HepG2 (cell line): Measurements from ENCODE around the gene FLACC1. TPM values are rescaled to one million over a fixed set of nuclear protein-coding genes. Genes with fewer than 3 reads are reported as not detected.

Experiments used
- ATAC-seq: fragments of 200-7000 bp; cut with Tn5 transposase; 3 replicates; pipeline ENCODE4 v1.9.1; 2020; ENCODE audit warnings: mild to moderate bottlenecking, moderate library complexity
- BruUV-seq: library from RNA; stranded (reverse); fragments of 400-500 nt; replicated peaks from 2 replicates; lab custom pipeline; 2021; lab: Mats Ljungman, UMichigan
- CTCF ChIA-PET: fragments of 300-600 bp; formaldehyde crosslinking; extraction: SDS; loops from one replicate; lab custom pipeline; 2021; ENCODE audit warnings: low total read pairs, inconsistent platforms, low intra/inter-chr PET ratio; lab: Yijun Ruan, JAX
- POLR2A ChIA-PET: fragments of 350-600 bp; sonication (Branson Sonifier 250); formaldehyde crosslinking; loops from one replicate; lab custom pipeline; 2020; ENCODE audit warnings: antibody characterized with exemption, inconsistent platforms; lab: Yijun Ruan, JAX
- DNase-seq: peaks from one replicate; pipeline ENCODE4 v3.0.0-alpha.2; 2015; ENCODE audit warnings: low spot score
- FAIRE-seq: peaks from 3 replicates; lab custom pipeline; 2011; peaks lifted over from hg19 to GRCh38; lab: Jason Lieb, UNC
- H2AFZ ChIP-seq: one replicate; pipeline ENCODE4 v1.6.1; 2011; ENCODE audit warnings: low read length, inconsistent platforms
- H3K27ac ChIP-seq: fragments of 300-600 bp; 3 replicates; pipeline ENCODE4 v1.8.0; 2011; ENCODE audit warnings: mixed run types, mild to moderate bottlenecking, mixed read lengths, low read length, inconsistent platforms; ENCODE audit not compliant: insufficient read depth; ENCODE audit errors: extremely low read length
- H3K27me3 ChIP-seq, 2 experiments: fragments of 200-600 bp in 1 of 2; 2 replicates in 1 of 2; 3 replicates in 1 of 2; pipeline versions ENCODE4 v1.6.0 to v1.8.0; 2011; ENCODE audit warnings: low read length in 2 of 2, mild to moderate bottlenecking in 2 of 2, moderate library complexity in 2 of 2, inconsistent platforms in 1 of 2; ENCODE audit not compliant: insufficient read depth in 2 of 2, control insufficient read depth in 1 of 2
- H3K36me3 ChIP-seq, 2 experiments: fragments of 200-600 bp in 1 of 2; replicated peaks in 1 of 2; 2 replicates in 1 of 2; 3 replicates in 1 of 2; pipeline versions ENCODE4 v1.5.1 to v1.8.0; 2011; ENCODE audit warnings: low read length in 2 of 2, inconsistent platforms in 1 of 2; ENCODE audit not compliant: insufficient read depth in 2 of 2, control insufficient read depth in 1 of 2
- H3K4me1 ChIP-seq: 2 replicates; pipeline ENCODE4 v1.5.1; 2012; ENCODE audit warnings: low read length, inconsistent platforms; ENCODE audit not compliant: insufficient read depth
- H3K4me2 ChIP-seq: 2 replicates; pipeline ENCODE4 v1.6.0; 2011; ENCODE audit warnings: low read depth, low read length, inconsistent platforms
- H3K4me3 ChIP-seq, 3 experiments: fragments of 200-600 bp in 1 of 3; sonication (generic), shearing (Covaris generic) in 1 of 3; replicated peaks in 1 of 3; 2 replicates each; pipeline ENCODE4 v1.5.1; 2011 to 2016; ENCODE audit warnings: low read length in 3 of 3, inconsistent platforms in 2 of 3, low read depth in 2 of 3, mild to moderate bottlenecking in 2 of 3, control low read depth in 1 of 3, mixed read lengths in 1 of 3; ENCODE audit not compliant: insufficient read depth in 1 of 3
- H3K79me2 ChIP-seq: one replicate; pipeline ENCODE4 v1.6.1; 2011; ENCODE audit warnings: low read length, inconsistent platforms; ENCODE audit not compliant: insufficient read depth
- H3K9ac ChIP-seq: 2 replicates; pipeline ENCODE4 v1.6.0; 2011; ENCODE audit warnings: mild to moderate bottlenecking, low read depth, low read length, inconsistent platforms; ENCODE audit not compliant: insufficient read depth
- H3K9me3 ChIP-seq: 2 replicates; pipeline ENCODE4 v1.5.1; 2012; ENCODE audit warnings: mild to moderate bottlenecking, low read length
- H4K20me1 ChIP-seq: 2 replicates; pipeline ENCODE4 v1.6.0; 2011; ENCODE audit warnings: inconsistent platforms, mild to moderate bottlenecking, low read length, moderate library complexity; ENCODE audit not compliant: insufficient read depth
- CAMTA2 ChIP-seq: sonication (generic); formaldehyde crosslinking; IDR thresholded peaks from 2 replicates; pipeline ENCODE4 v1.4.0; 2020; ENCODE audit warnings: mild to moderate bottlenecking, missing genetic modification reagents, borderline replicate concordance
- CHD4 ChIP-seq: fragments of 200-600 bp; sonication (generic); IDR thresholded peaks from 2 replicates; pipeline ENCODE4 v1.7.0; 2017; ENCODE audit warnings: mild to moderate bottlenecking, low read length, borderline replicate concordance
- CREB3 ChIP-seq: sonication (generic); formaldehyde crosslinking; IDR thresholded peaks from 2 replicates; pipeline ENCODE4 v1.5.0; 2020; ENCODE audit warnings: missing genetic modification reagents
- HINFP ChIP-seq: sonication (generic); formaldehyde crosslinking; IDR thresholded peaks from 2 replicates; pipeline ENCODE4 v1.4.0; 2020; ENCODE audit warnings: low read depth, mild to moderate bottlenecking, missing genetic modification reagents
- NCOA5 ChIP-seq: sonication (generic); formaldehyde crosslinking; IDR thresholded peaks from 2 replicates; pipeline ENCODE4 v1.4.0; 2020; ENCODE audit warnings: missing genetic modification reagents
- ONECUT2 ChIP-seq: sonication (generic); formaldehyde crosslinking; IDR thresholded peaks from 2 replicates; pipeline ENCODE4 v1.4.0; 2020; ENCODE audit warnings: missing genetic modification reagents
- ZMYM3 ChIP-seq: sonication (generic); formaldehyde crosslinking; IDR thresholded peaks from 2 replicates; pipeline ENCODE4 v1.5.1; 2020; ENCODE audit warnings: mild to moderate bottlenecking, missing genetic modification reagents
- ZNF629 ChIP-seq: sonication (generic); formaldehyde crosslinking; conservative IDR thresholded peaks from 2 replicates; pipeline ENCODE4 v1.5.0; 2020; ENCODE audit warnings: missing genetic modification reagents
- ZNF816 ChIP-seq: sonication (generic); formaldehyde crosslinking; IDR thresholded peaks from 2 replicates; pipeline ENCODE4 v1.8.0; 2022; ENCODE audit warnings: missing genetic modification reagents, mild to moderate bottlenecking, borderline replicate concordance
- WGBS: methylation state at CpG from one replicate; pipeline ENCODE4 v1.1.6; 2017; ENCODE audit warnings: low lambda C conversion rate; 5-methylcytosine and 5-hydroxymethylcytosine counted together
- in situ Hi-C: cut with HindIII; loops from 2 replicates; pipeline ENCODE4 v1.10.0; 2017; ENCODE audit warnings: low pct_unique_long_range_greater_than_20kb; ENCODE audit not compliant: extremely low pct_ligation_motif_present
- intact Hi-C: fragments of 100-400 bp; cut with micrococcal nuclease; formaldehyde crosslinking; loops from one replicate; pipeline ENCODE4 v1.10.0; 2022; ENCODE audit not compliant: unreplicated experiment
- polyA plus RNA-seq, 8 experiments: library from polyadenylated mRNA; depleted of rRNA in 3 of 8; stranded (reverse) in 7 of 8; unstranded in 1 of 8; fragments of >200 nt; fragmentation: Illumina TruSeq in 4 of 8; extraction: Trizol in 4 of 8; gene quantifications; 2 replicates each; pipeline versions ENCODE4 v1.2.1 to v1.2.3, GENCODE V29; 2011 to 2016; ENCODE audit warnings: low read depth in 4 of 8, missing spikeins in 1 of 8, mixed read lengths in 1 of 8; ENCODE audit not compliant: insufficient read depth in 1 of 8
- total RNA-seq, 5 experiments: library from RNA; depleted of rRNA; stranded (reverse); fragments of >200 nt; fragmentation: Illumina TruSeq; extraction: Trizol; gene quantifications; 2 replicates each; pipeline ENCODE4 v1.2.3, GENCODE V29; 2016; ENCODE audit warnings: low read depth in 1 of 5

FLACC1 gene
- total and polyA plus RNA-seq, 2 of the 13 experiments (the other 11 are each of a cell fraction or from before 2014, with no cell fraction given), result 0.35 to 0.59 TPM

GRCh38 chr2:201256082-201256481 is 101.1 kb downstream of the FLACC1 start:
- H3K79me2 ChIP-seq, result peaks cover 24% of the 10 kb centered on the region
- in situ Hi-C loops, result no loop called here
- H3K27me3 ChIP-seq, result no peaks in the 10 kb centered on the region
- no peak overlapping the region for H3K9ac ChIP-seq
- 96% methylated on average over 3 of the region's 3 CpGs for WGBS
- no peak overlapping the region for H3K27ac ChIP-seq
- TF ChIP-seq ZNF816 (CRISPR knock-in tag) (no peak), ZMYM3 (CRISPR knock-in tag) (0 out of 2 replicates have a peak, but pooled peaks have one; percentile 69), ONECUT2 (no peak), NCOA5 (no peak), CAMTA2 (no peak), CREB3 (CRISPR knock-in tag) (no peak), CHD4 (peak; percentile 74; the same call in 1 of the 2 replicates), ZNF629 (CRISPR knock-in tag) (peak; percentile 94), HINFP (CRISPR knock-in tag) (no peak)
- BruUV-seq, result no TSS peak
- intact Hi-C loops, result no loop called here
- no peak overlapping the region for H3K4me3 ChIP-seq
- H3K36me3 ChIP-seq, result no peaks in the 10 kb centered on the region
- H3K9me3 ChIP-seq, result no peaks in the 10 kb centered on the region
- no peak for FAIRE-seq
- POLR2A ChIA-PET, result interaction anchor here (3.2 kb wide), 1 partner anchor 23 kb away, joined by 19 read pairs; no protein-coding TSS in a partner anchor
- H3K4me2 ChIP-seq, result no peak overlapping the region
- no peak overlapping the region for H2AFZ ChIP-seq
- peaks cover 50% of the 10 kb centered on the region for H3K4me1 ChIP-seq
- no peak for DNase-seq
- ATAC-seq, result no peak
- no peaks in the 10 kb centered on the region for H4K20me1 ChIP-seq
- CTCF ChIA-PET, result no interaction called here
